Embryonic facial prominence (tissue), 1 donor: ENCODE results near the gene GDF11.
A peak's percentile ranks its signal among the peaks of the same experiment; 100 is the strongest.

Source experiments
- DNase-seq: peaks from one replicate; pipeline ENCODE4 v3.0.0-alpha.2; 2016; ENCODE audit errors: extremely low spot score

GDF11 gene

GRCh38 chr12:55742719-55743405 lies at the start of gene GDF11:
GDF11 (plus strand) TSS chr12:55743122; CDS start chr12:55743317, 195 bp downstream.
- DNase-seq = peak; percentile 74

GRCh38 chr12:55693323-55694187 lies 49.4 kb upstream of the GDF11 start:
- DNase-seq = no peak

GRCh38 chr12:55694188-55694515 lies 48.8 kb upstream of the GDF11 start:
- DNase-seq = no peak

GRCh38 chr12:55694651-55695050 lies 48.3 kb upstream of the GDF11 start:
- no peak for DNase-seq

GRCh38 chr12:55695349-55695748 lies 47.6 kb upstream of the GDF11 start:
- no peak for DNase-seq

- DNase-seq = no peak
Measured at GRCh38 chr12:55696141-55696540, 46.8 kb upstream of the GDF11 start.

GRCh38 chr12:55696796-55697462 lies 46.0 kb upstream of the GDF11 start:
- no peak for DNase-seq

GRCh38 chr12:55697686-55698085 lies 45.2 kb upstream of the GDF11 start:
- DNase-seq = no peak

- DNase-seq = no peak
Measured at GRCh38 chr12:55698241-55698955, 44.5 kb upstream of the GDF11 start.

- DNase-seq = no peak
Measured at GRCh38 chr12:55698965-55699364, 44.0 kb upstream of the GDF11 start.

- DNase-seq = no peak
Measured at GRCh38 chr12:55699471-55700055, 43.4 kb upstream of the GDF11 start.

GRCh38 chr12:55700255-55701018 lies 42.5 kb upstream of the GDF11 start:
- no peak for DNase-seq

GRCh38 chr12:55702861-55703260 lies 40.1 kb upstream of the GDF11 start:
- DNase-seq = no peak

- DNase-seq = no peak
Measured at GRCh38 chr12:55703288-55703687, 39.6 kb upstream of the GDF11 start.

- DNase-seq = no peak
Measured at GRCh38 chr12:55703901-55704761, 38.8 kb upstream of the GDF11 start.

GRCh38 chr12:55704824-55705718 lies 37.9 kb upstream of the GDF11 start:
- no peak for DNase-seq

- no peak for DNase-seq
Measured at GRCh38 chr12:55705782-55706402, 37.0 kb upstream of the GDF11 start.

- DNase-seq = no peak
Measured at GRCh38 chr12:55706568-55707218, 36.2 kb upstream of the GDF11 start.
